Measurements from ENCODE around the gene PRKAG2. TPM values are rescaled to one million over a fixed set of nuclear protein-coding genes. Genes with fewer than 3 reads are reported as not detected.

Gene PRKAG2
- total RNA-seq, 1 experiment from 2014 or later, result 23.9 TPM

- H3K27me3 ChIP-seq (ENCODE audit: low read length), result no peaks in the 10 kb centered on the region
- peaks cover 98% of the 10 kb centered on the region for H4K20me1 ChIP-seq (ENCODE audit: low read length)
- no peaks in the 10 kb centered on the region for H3K9me3 ChIP-seq (ENCODE audit: low read length)
- H2AFZ ChIP-seq (ENCODE audit: low read length), result no peak overlapping the region
- intact Hi-C loops (cut with micrococcal nuclease), result no loop called here
- no peak overlapping the region for H3K4me3 ChIP-seq (ENCODE audit: low read length)
- peaks cover 42% of the 10 kb centered on the region for H3K4me1 ChIP-seq (ENCODE audit: insufficient read depth, low read length)
- DNase-seq (no peak), ATAC-seq (no peak)
- CTCF ChIA-PET, result no interaction called here
- no peaks in the 10 kb centered on the region for H3F3A ChIP-seq (ENCODE audit: low read length, unreplicated experiment)
- TF ChIP-seq, protein P1, sequence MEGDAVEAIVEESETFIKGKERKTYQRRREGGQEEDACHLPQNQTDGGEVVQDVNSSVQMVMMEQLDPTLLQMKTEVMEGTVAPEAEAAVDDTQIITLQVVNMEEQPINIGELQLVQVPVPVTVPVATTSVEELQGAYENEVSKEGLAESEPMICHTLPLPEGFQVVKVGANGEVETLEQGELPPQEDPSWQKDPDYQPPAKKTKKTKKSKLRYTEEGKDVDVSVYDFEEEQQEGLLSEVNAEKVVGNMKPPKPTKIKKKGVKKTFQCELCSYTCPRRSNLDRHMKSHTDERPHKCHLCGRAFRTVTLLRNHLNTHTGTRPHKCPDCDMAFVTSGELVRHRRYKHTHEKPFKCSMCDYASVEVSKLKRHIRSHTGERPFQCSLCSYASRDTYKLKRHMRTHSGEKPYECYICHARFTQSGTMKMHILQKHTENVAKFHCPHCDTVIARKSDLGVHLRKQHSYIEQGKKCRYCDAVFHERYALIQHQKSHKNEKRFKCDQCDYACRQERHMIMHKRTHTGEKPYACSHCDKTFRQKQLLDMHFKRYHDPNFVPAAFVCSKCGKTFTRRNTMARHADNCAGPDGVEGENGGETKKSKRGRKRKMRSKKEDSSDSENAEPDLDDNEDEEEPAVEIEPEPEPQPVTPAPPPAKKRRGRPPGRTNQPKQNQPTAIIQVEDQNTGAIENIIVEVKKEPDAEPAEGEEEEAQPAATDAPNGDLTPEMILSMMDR (conservative IDR thresholded peaks at IDR 0.05; ENCODE audit: low read depth, low read length), result no peak
- TF ChIP-seq EZH2 (IDR thresholded peaks at IDR 0.05; ENCODE audit: low read length, unreplicated experiment), result no peak
- no peak for TF ChIP-seq EZH2phosphoT487 (IDR thresholded peaks at IDR 0.05; ENCODE audit: borderline replicate concordance, low read length)
- no TSS peak for BruUV-seq (replicated peaks)
- POLR2A ChIA-PET (ENCODE audit: unreplicated experiment), result interaction anchor here (0.6 kb wide), 1 partner anchor 41 kb away, joined by 9 read pairs; no protein-coding TSS in a partner anchor
- no peak overlapping the region for H3K9ac ChIP-seq (ENCODE audit: low read length)
- no peak overlapping the region for H3K27ac ChIP-seq (ENCODE audit: low read length)
- no peak overlapping the region for H3K4me2 ChIP-seq (ENCODE audit: low read length)
- peaks cover 100% of the 10 kb centered on the region for H3K79me2 ChIP-seq (ENCODE audit: low read length)
- H3K36me3 ChIP-seq (ENCODE audit: low read depth, low read length), result no peaks in the 10 kb centered on the region
- H3K9me2 ChIP-seq (replicated peaks; ENCODE audit: low read length), result no peaks in the 10 kb centered on the region
Measured at GRCh38 chr7:151508991-151509390, 367.9 kb downstream of the PRKAG2 start.

- Histone ChIP-seq H3K9ac (ENCODE audit: low read length) (no peak overlapping the region), H3F3A (ENCODE audit: low read length, unreplicated experiment) (no peaks in the 10 kb centered on the region), H3K79me2 (ENCODE audit: low read length) (peaks cover 100% of the 10 kb centered on the region), H3K27me3 (ENCODE audit: low read length) (no peaks in the 10 kb centered on the region), H3K9me2 (replicated peaks; ENCODE audit: low read length) (no peaks in the 10 kb centered on the region), H2AFZ (ENCODE audit: low read length) (no peak overlapping the region), H4K20me1 (ENCODE audit: low read length) (peaks cover 97% of the 10 kb centered on the region), H3K4me2 (ENCODE audit: low read length) (no peak overlapping the region), H3K27ac (ENCODE audit: low read length) (no peak overlapping the region), H3K4me1 (ENCODE audit: insufficient read depth, low read length) (peaks cover 49% of the 10 kb centered on the region), H3K4me3 (ENCODE audit: low read length) (no peak overlapping the region), H3K36me3 (ENCODE audit: low read depth, low read length) (no peaks in the 10 kb centered on the region), H3K9me3 (ENCODE audit: low read length) (no peaks in the 10 kb centered on the region)
- no TSS peak for BruUV-seq (replicated peaks)
- no peak for ATAC-seq
- ChIA-PET CTCF (interaction anchor here (1.0 kb wide), 1 partner anchor 48 kb away, joined by 6 read pairs; no protein-coding TSS in a partner anchor), POLR2A (ENCODE audit: unreplicated experiment) (no interaction called here)
- intact Hi-C loops (cut with micrococcal nuclease), result no loop called here
- no peak for DNase-seq
- TF ChIP-seq, protein P1 (conservative IDR thresholded peaks at IDR 0.05; ENCODE audit: low read depth, low read length), result no peak
- TF ChIP-seq EZH2phosphoT487 (IDR thresholded peaks at IDR 0.05; ENCODE audit: borderline replicate concordance, low read length) (no peak), EZH2 (IDR thresholded peaks at IDR 0.05; ENCODE audit: low read length, unreplicated experiment) (no peak)
Measured at GRCh38 chr7:151507806-151508205, 369.1 kb downstream of the PRKAG2 start.

GRCh38 chr7:151506901-151507382 lies 370.0 kb downstream of the PRKAG2 start:
- peak overlapping the region; percentile 2; the same call in 1 of the 2 replicates for H3K27ac ChIP-seq (ENCODE audit: low read length)
- no peaks in the 10 kb centered on the region for H3K27me3 ChIP-seq (ENCODE audit: low read length)
- intact Hi-C loops (cut with micrococcal nuclease), result no loop called here
- no peak overlapping the region for H2AFZ ChIP-seq (ENCODE audit: low read length)
- DNase-seq, result peak; percentile 54
- CTCF ChIA-PET, result interaction anchor here (1.0 kb wide), 1 partner anchor 47 kb away, joined by 6 read pairs; no protein-coding TSS in a partner anchor
- no peaks in the 10 kb centered on the region for H3K9me2 ChIP-seq (replicated peaks; ENCODE audit: low read length)
- H3K9me3 ChIP-seq (ENCODE audit: low read length), result no peaks in the 10 kb centered on the region
- peaks cover 49% of the 10 kb centered on the region for H3K4me1 ChIP-seq (ENCODE audit: insufficient read depth, low read length)
- ATAC-seq, result peak; percentile 53
- no TSS peak for BruUV-seq (replicated peaks)
- TF ChIP-seq EZH2 (IDR thresholded peaks at IDR 0.05; ENCODE audit: low read length, unreplicated experiment), result no peak
- no peak for TF ChIP-seq EZH2phosphoT487 (IDR thresholded peaks at IDR 0.05; ENCODE audit: borderline replicate concordance, low read length)
- TF ChIP-seq, protein P1 (conservative IDR thresholded peaks at IDR 0.05; ENCODE audit: low read depth, low read length), result peak; percentile 54
- H3K4me3 ChIP-seq (ENCODE audit: low read length), result no peak overlapping the region
- no peaks in the 10 kb centered on the region for H3F3A ChIP-seq (ENCODE audit: low read length, unreplicated experiment)
- H3K36me3 ChIP-seq (ENCODE audit: low read depth, low read length), result no peaks in the 10 kb centered on the region
- POLR2A ChIA-PET (ENCODE audit: unreplicated experiment), result no interaction called here
- peaks cover 100% of the 10 kb centered on the region for H3K79me2 ChIP-seq (ENCODE audit: low read length)
- no peak overlapping the region for H3K4me2 ChIP-seq (ENCODE audit: low read length)
- H3K9ac ChIP-seq (ENCODE audit: low read length), result no peak overlapping the region
- peaks cover 97% of the 10 kb centered on the region for H4K20me1 ChIP-seq (ENCODE audit: low read length)

Data from PC-3 (cell line).